Suprapubic skin (tissue), 4 donors: ENCODE measurements around the gene KRT35. TPM values are rescaled to one million over a fixed set of nuclear protein-coding genes. Genes with fewer than 3 reads are reported as not detected.

Experiments used
- DNase-seq, 2 donors: peaks; one replicate each; pipeline ENCODE4 v3.0.0-alpha.2; 2019; ENCODE audit warnings: low spot score in 2 of 2
- H3K27ac ChIP-seq: fragments of 200-600 bp; sonication (generic); one replicate; pipeline ENCODE4 v1.5.1; 2019
- H3K27me3 ChIP-seq: fragments of 200-600 bp; sonication (generic); one replicate; pipeline ENCODE4 v1.5.1; 2019
- H3K36me3 ChIP-seq: fragments of 200-600 bp; sonication (generic); one replicate; pipeline ENCODE4 v1.5.1; 2019
- H3K4me1 ChIP-seq: fragments of 200-600 bp; sonication (generic); one replicate; pipeline ENCODE4 v1.5.1; 2019
- H3K4me3 ChIP-seq: fragments of 200-600 bp; sonication (generic); one replicate; pipeline ENCODE4 v1.5.1; 2019; ENCODE audit warnings: mild to moderate bottlenecking
- H3K9me3 ChIP-seq: fragments of 200-600 bp; sonication (generic); one replicate; pipeline ENCODE4 v1.5.1; 2019
- EP300 ChIP-seq: sonication (generic); formaldehyde crosslinking; IDR thresholded peaks from one replicate; pipeline ENCODE4 v1.6.1; 2017; ENCODE audit warnings: antibody characterized with exemption
- POLR2A ChIP-seq, 2 donors: fragments of 450-650 bp; IDR thresholded peaks; one replicate each; pipeline ENCODE4 v1.6.1; 2017; ENCODE audit warnings: antibody characterized with exemption in 2 of 2, mild to moderate bottlenecking in 2 of 2, moderate library complexity in 2 of 2
- POLR2AphosphoS5 ChIP-seq, 3 donors: sonication (generic); formaldehyde crosslinking; IDR thresholded peaks; one replicate each; pipeline ENCODE4 v1.6.1; 2017; ENCODE audit warnings: antibody characterized with exemption in 3 of 3
- WGBS: methylation state at CpG from one replicate; pipeline ENCODE4 v1.1.5; 2018; 5-methylcytosine and 5-hydroxymethylcytosine counted together
- total RNA-seq, 4 donors: library from RNA; depleted of rRNA; stranded (reverse); fragments of >200 nt; gene quantifications; one replicate each; pipeline ENCODE4 v1.1.0, GENCODE V29; 2016
- TF ChIP-seq, protein P1 (sequence below), 2 donors: fragments of 200-600 bp in 1 of 2; fragments of 450-650 bp in 1 of 2; sonication (generic) in 1 of 2; IDR thresholded peaks; one replicate each; pipeline ENCODE4 v1.5.1; 2016 to 2019; ENCODE audit warnings: antibody characterized with exemption in 2 of 2, mild to moderate bottlenecking in 1 of 2, moderate library complexity in 1 of 2

KRT35 gene
- total RNA-seq, 4 donors from 2014 or later: 2.5 to 156 (median 38.8) TPM

DNA sequence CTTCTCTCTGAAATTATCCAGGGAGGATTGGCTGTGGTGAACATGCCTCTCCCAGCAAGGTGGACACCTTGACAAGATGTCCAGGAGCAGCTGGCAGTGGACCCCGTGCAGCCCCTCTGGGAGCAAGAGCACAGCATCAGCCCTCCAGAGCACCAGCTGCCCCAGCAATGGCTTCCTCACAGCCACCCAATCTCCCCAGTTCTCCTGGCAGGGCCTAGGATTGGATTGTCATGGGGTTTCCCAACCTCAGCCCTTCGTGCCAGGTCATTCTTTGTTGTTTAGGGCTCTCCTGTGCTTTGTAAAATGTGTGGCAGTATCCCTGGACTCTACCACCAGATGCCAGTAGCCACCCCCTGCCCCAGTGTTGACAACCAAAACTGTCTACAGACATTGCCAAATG lies 10.5 kb upstream of the KRT35 start:
- H3K27me3 ChIP-seq: peaks cover 5% of the 10 kb centered on the region

DNA sequence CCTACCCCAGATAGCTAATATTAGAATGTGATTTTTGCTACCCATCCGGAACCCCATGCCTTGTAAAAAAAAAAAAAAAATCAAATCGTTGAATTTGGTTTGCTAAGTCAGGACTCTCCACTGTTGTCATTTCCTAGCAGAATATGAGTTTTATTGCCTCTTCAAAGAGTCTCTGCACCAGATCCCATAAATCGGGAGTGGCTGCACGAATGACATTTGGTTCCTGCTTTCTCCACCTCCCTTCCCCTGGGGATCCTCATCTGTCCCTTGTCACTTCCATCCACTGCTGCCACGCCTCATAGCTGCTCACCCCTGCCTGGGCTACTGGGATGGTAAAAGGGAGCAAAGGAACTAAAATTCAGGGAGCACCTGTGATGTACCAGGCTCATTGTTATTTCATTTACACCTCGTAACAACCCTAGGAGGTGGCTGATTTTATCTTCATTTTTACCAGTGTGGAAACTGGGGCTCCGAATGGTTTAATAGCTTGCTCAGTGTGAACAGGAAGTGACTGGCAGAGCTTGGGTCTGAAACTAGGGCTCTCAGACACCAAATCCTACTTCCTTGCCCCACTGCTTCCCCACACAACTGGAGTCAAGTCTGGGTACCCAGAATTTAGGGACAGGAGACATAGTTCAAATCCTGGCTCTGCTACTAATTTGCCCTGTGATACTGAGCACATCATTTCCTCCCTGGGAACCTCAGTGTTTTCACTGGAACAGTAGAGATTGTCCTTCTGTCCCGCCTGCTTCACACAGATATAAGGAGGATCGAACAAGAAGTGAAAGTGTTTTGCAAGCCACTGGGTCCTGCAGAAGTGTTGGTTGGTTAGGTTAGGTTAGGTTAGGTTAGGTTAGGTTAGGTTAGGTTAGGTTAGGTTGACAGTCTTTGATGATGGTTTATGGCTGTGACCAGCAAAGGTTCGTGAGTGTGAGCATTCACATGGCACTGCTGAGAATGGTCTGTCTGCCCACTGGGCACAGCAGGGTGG lies 9.3 kb upstream of the KRT35 start:
- no peak for DNase-seq
- no peaks in the 10 kb centered on the region for H3K4me1 ChIP-seq
- no peak overlapping the region for H3K27ac ChIP-seq
- WGBS: 73% methylated on average over 10 of the region's 10 CpGs
- no peak overlapping the region for H3K4me3 ChIP-seq
- H3K9me3 ChIP-seq: no peaks in the 10 kb centered on the region
- no peaks in the 10 kb centered on the region for H3K36me3 ChIP-seq
- TF ChIP-seq POLR2AphosphoS5 (IDR thresholded peaks at IDR 0.05): no peak
- TF ChIP-seq, protein P1, sequence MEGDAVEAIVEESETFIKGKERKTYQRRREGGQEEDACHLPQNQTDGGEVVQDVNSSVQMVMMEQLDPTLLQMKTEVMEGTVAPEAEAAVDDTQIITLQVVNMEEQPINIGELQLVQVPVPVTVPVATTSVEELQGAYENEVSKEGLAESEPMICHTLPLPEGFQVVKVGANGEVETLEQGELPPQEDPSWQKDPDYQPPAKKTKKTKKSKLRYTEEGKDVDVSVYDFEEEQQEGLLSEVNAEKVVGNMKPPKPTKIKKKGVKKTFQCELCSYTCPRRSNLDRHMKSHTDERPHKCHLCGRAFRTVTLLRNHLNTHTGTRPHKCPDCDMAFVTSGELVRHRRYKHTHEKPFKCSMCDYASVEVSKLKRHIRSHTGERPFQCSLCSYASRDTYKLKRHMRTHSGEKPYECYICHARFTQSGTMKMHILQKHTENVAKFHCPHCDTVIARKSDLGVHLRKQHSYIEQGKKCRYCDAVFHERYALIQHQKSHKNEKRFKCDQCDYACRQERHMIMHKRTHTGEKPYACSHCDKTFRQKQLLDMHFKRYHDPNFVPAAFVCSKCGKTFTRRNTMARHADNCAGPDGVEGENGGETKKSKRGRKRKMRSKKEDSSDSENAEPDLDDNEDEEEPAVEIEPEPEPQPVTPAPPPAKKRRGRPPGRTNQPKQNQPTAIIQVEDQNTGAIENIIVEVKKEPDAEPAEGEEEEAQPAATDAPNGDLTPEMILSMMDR (IDR thresholded peaks at IDR 0.05): no peak
- no peak for TF ChIP-seq EP300
- TF ChIP-seq POLR2A (IDR thresholded peaks at IDR 0.05): no peak
- H3K27me3 ChIP-seq: peaks cover 9% of the 10 kb centered on the region

More for the DNA sequence above, 10.5 kb upstream of the KRT35 start:
- Histone ChIP-seq H3K4me1 (peaks cover under 1% of the 10 kb centered on the region), H3K9me3 (no peaks in the 10 kb centered on the region), H3K36me3 (no peaks in the 10 kb centered on the region), H3K4me3 (no peak overlapping the region), H3K27ac (no peak overlapping the region)
- 100% methylated on average over 1 of the region's 2 CpGs for WGBS
- DNase-seq: no peak
- TF ChIP-seq POLR2AphosphoS5 (IDR thresholded peaks at IDR 0.05) (no peak), EP300 (no peak), POLR2A (IDR thresholded peaks at IDR 0.05) (no peak)
- TF ChIP-seq, protein P1 (IDR thresholded peaks at IDR 0.05): no peak

- Histone ChIP-seq H3K36me3 (no peaks in the 10 kb centered on the region), H3K9me3 (no peaks in the 10 kb centered on the region), H3K27ac (no peak within 1 kb of the TSS), H3K4me3 (no peak within 1 kb of the TSS), H3K4me1 (no peaks in the 10 kb centered on the region), H3K27me3 (peaks cover 10% of the 10 kb centered on the region)
- no peak for TF ChIP-seq EP300
- TF ChIP-seq POLR2AphosphoS5 (IDR thresholded peaks at IDR 0.05): no peak
- TF ChIP-seq, protein P1 (IDR thresholded peaks at IDR 0.05): no peak
- TF ChIP-seq POLR2A (IDR thresholded peaks at IDR 0.05): no peak
- no peak for DNase-seq
- 100% methylated on average over 3 of the region's 12 CpGs for WGBS
Measured at GRCh38 chr17:41489531-41489930, 8.6 kb upstream of the KRT35 start, which contains the start of gene KRT36. Gene KRT36, minus strand, starts transcription at chr17:41489910. Its CDS starts 46 bp downstream, at chr17:41489864.

DNA sequence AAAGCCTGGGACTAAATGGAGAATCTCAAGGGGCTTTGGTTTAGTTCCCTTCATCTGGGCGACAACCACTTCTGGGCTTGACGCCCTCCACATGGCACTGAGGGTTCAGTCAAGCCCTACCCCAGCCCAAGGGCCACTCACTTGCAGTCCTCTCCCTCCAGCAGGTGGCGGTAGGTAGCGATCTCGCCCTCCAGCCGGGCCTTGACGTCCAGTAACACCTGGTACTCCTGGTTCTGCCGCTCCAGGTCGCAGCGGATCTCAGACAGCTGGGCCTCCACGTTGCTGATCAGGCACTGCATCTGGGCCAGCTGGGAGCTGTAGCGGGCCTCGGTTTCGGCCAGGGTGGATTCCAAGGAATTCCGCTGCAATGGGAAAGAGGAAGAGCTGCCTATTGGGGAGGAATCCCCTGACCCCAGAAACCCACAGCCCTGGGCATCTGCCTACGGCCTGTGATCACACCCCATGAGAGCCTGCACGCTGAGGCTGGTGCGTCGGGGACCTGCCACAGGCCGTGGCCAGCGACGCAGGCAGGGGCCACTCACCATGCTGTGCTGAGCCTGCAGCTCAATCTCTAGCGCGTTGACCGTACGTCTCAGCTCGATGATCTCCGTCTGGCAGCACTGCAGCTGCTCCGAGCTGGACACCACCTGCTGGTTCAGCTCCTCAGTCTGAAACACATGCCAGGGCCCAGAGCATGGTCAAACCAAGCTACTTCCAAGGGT lies 6.0 kb upstream of the KRT35 start:
- TF ChIP-seq EP300 (no peak), POLR2A (IDR thresholded peaks at IDR 0.05) (no peak), POLR2AphosphoS5 (IDR thresholded peaks at IDR 0.05) (no peak)
- TF ChIP-seq, protein P1 (IDR thresholded peaks at IDR 0.05): no peak
- no peaks in the 10 kb centered on the region for H3K9me3 ChIP-seq

DNA sequence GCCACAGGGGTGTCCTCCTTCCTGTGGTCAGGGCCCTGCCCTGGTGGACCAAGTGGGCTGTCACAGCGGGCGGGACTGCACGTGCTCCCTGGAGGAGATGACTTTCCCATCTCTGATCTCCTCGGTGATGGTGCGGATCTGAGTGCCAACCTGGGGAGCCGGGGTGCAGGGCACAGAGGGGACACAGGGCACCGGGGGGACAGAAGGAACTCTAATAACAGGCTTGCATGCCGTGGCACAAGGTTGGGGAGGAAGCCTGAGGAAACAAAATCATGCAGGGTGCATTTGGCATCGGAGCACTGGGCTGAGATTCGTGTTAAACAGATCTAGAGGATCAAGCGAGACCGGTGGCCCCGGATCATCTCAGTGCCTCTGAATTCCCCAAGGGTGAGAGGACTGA lies 5.4 kb upstream of the KRT35 start:
- Histone ChIP-seq H3K4me1 (no peaks in the 10 kb centered on the region), H3K27me3 (peaks cover 10% of the 10 kb centered on the region), H3K4me3 (no peak overlapping the region), H3K27ac (no peak overlapping the region), H3K36me3 (no peaks in the 10 kb centered on the region), H3K9me3 (no peaks in the 10 kb centered on the region)
- WGBS: 91% methylated on average over 13 of the region's 13 CpGs
- DNase-seq: no peak
- TF ChIP-seq EP300 (no peak), POLR2A (IDR thresholded peaks at IDR 0.05) (no peak), POLR2AphosphoS5 (IDR thresholded peaks at IDR 0.05) (no peak)
- TF ChIP-seq, protein P1 (IDR thresholded peaks at IDR 0.05): no peak

More for the DNA sequence above, 6.0 kb upstream of the KRT35 start:
- no peak for DNase-seq
- H3K27ac ChIP-seq: no peak overlapping the region
- H3K4me1 ChIP-seq: no peaks in the 10 kb centered on the region
- H3K36me3 ChIP-seq: no peaks in the 10 kb centered on the region
- H3K27me3 ChIP-seq: peaks cover 10% of the 10 kb centered on the region
- WGBS: 88% methylated on average over 11 of the region's 29 CpGs
- H3K4me3 ChIP-seq: no peak overlapping the region
